Stomach (tissue), 4 donors: ENCODE data around the gene RSPH10B.
"Not testable (repeated sequence)": the region's sequence is repeated elsewhere in the genome, so short reads cannot be mapped to it uniquely, and the experiment has no call there.

Experiments used
- CTCF ChIP-seq, 7 experiments: fragments of 450-650 bp in 4 of 7; fragments of 200-600 bp in 3 of 7; sonication (generic) in 3 of 7; IDR thresholded peaks; one replicate each; pipeline ENCODE4 v1.5.1; 2016 to 2019; ENCODE audit warnings: antibody characterized with exemption in 7 of 7, control low read depth in 2 of 7, mild to moderate bottlenecking in 1 of 7
- EP300 ChIP-seq: sonication (generic); formaldehyde crosslinking; IDR thresholded peaks from one replicate; pipeline ENCODE4 v1.6.1; 2017; ENCODE audit warnings: antibody characterized with exemption
- POLR2A ChIP-seq, 4 donors: fragments of 450-650 bp; IDR thresholded peaks; one replicate each; pipeline ENCODE4 v1.6.1; 2016; ENCODE audit warnings: antibody characterized with exemption in 4 of 4, control low read depth in 2 of 4, mild to moderate bottlenecking in 1 of 4, moderate library complexity in 1 of 4

- TF ChIP-seq CTCF (IDR thresholded peaks at IDR 0.05); POLR2A (IDR thresholded peaks at IDR 0.05); EP300: not testable (repeated sequence)
These were observed 54.0 kb downstream of the RSPH10B start for GRCh38 chr7:5916529-5916928.
